ENCODE measurements around the gene SMG6.

DNA sequence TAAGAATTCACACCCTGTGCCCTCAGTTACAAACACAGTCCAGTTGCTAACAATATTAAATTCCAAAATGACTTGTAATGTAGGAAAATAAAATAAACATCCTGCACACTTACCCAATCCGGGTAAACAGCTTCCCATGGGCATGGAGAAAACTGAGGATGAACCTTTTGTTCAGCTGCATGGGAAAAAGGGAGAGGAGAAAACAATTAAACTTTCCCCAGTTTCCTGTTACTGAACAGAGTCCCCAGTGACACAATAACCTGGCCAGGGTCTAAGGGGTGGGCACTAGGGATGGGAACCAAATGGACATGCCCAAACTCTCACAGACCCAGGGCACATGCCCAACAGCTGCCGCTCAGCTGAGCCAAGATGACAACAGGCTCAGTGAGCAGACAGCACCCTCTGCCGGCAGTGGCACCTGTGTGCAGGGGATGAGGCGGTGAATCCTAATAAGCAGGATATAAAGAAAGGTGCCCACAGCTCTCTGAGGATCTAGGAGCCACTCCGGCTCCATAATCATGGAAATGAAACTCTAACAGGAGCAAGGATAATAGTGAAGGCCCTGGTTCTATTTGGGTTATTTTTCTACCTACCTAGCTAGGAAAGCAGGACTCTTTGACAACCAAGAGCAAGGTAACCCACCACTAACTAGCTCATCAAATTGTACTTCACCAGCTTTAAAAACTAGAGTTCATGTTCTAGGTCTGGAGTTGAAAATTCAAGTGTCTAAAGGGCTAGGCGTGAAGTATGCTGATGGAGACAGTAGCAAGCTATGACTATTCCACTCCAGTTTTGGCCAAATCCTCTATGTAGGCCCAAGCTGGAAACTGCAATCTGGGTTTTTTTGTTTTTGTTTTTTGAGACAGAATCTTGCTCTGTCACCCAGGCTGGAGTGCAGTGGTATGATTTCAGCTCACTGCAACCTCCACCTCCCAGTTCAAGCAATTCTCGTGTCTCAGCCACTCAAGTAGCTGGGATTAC lies 58.8 kb downstream of the SMG6 start:
- TF ChIP-seq, protein P1, sequence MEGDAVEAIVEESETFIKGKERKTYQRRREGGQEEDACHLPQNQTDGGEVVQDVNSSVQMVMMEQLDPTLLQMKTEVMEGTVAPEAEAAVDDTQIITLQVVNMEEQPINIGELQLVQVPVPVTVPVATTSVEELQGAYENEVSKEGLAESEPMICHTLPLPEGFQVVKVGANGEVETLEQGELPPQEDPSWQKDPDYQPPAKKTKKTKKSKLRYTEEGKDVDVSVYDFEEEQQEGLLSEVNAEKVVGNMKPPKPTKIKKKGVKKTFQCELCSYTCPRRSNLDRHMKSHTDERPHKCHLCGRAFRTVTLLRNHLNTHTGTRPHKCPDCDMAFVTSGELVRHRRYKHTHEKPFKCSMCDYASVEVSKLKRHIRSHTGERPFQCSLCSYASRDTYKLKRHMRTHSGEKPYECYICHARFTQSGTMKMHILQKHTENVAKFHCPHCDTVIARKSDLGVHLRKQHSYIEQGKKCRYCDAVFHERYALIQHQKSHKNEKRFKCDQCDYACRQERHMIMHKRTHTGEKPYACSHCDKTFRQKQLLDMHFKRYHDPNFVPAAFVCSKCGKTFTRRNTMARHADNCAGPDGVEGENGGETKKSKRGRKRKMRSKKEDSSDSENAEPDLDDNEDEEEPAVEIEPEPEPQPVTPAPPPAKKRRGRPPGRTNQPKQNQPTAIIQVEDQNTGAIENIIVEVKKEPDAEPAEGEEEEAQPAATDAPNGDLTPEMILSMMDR (IDR thresholded peaks at IDR 0.05; ENCODE audit: control extremely low read depth in 1 of 3, insufficient read depth in 1 of 3, low read depth in 1 of 3, low read length in 3 of 3) = peak; percentile 97 to 100 (median 99)
- no peak for TF ChIP-seq HDAC2 (IDR thresholded peaks at IDR 0.05; ENCODE audit: borderline replicate concordance in 1 of 2, low read depth in 2 of 2, low read length in 2 of 2)
- TF ChIP-seq GABPA (IDR thresholded peaks at IDR 0.05; ENCODE audit: borderline replicate concordance, insufficient read depth, low read length) = no peak
- TF ChIP-seq JUN (IDR thresholded peaks at IDR 0.05; ENCODE audit: low read depth, low read length) = no peak
- TF ChIP-seq, protein P2, sequence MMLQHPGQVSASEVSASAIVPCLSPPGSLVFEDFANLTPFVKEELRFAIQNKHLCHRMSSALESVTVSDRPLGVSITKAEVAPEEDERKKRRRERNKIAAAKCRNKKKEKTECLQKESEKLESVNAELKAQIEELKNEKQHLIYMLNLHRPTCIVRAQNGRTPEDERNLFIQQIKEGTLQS (IDR thresholded peaks at IDR 0.05; ENCODE audit: insufficient read depth, low read depth, low read length) = no peak
